MM.1S (cell line): ENCODE results near the gene ITGB5.
"Not testable (repeated sequence)": the region's sequence is repeated elsewhere in the genome, so short reads cannot be mapped to it uniquely, and the experiment has no call there.

ENCODE experiments used
- DNase-seq: peaks from one replicate; pipeline ENCODE4 v3.0.0-alpha.2; 2015
- H2AFZ ChIP-seq: fragments of 300-600 bp; sonication (generic); 2 replicates; pipeline ENCODE4 v1.6.0; 2016; ENCODE audit warnings: antibody characterized with exemption, low read length
- H3F3A ChIP-seq: fragments of 300-600 bp; sonication (generic); 2 replicates; pipeline ENCODE4 v1.6.1; 2016; ENCODE audit warnings: mild to moderate bottlenecking, antibody characterized with exemption, low read length, moderate library complexity, mixed read lengths; ENCODE audit not compliant: insufficient read depth
- H3K27ac ChIP-seq: fragments of 300-600 bp; sonication (generic); 2 replicates; pipeline ENCODE4 v1.5.1; 2016; ENCODE audit warnings: mild to moderate bottlenecking, low read length
- H3K27me3 ChIP-seq: fragments of 300-600 bp; sonication (generic); replicated peaks from 2 replicates; pipeline ENCODE4 v1.6.0; 2016; ENCODE audit warnings: low read length; ENCODE audit not compliant: insufficient read depth
- H3K36me3 ChIP-seq: fragments of 300-600 bp; sonication (generic); replicated peaks from 2 replicates; pipeline ENCODE4 v1.6.1; 2016; ENCODE audit warnings: mild to moderate bottlenecking, low read length, mixed read lengths; ENCODE audit not compliant: insufficient read depth
- H3K4me1 ChIP-seq: fragments of 300-600 bp; sonication (generic); 2 replicates; pipeline ENCODE4 v1.6.1; 2016; ENCODE audit warnings: low read length, mixed read lengths
- H3K4me2 ChIP-seq: fragments of 300-600 bp; sonication (generic); 2 replicates; pipeline ENCODE4 v1.6.0; 2016; ENCODE audit warnings: low read depth, low read length
- H3K4me3 ChIP-seq: fragments of 300-600 bp; sonication (generic); 2 replicates; pipeline ENCODE4 v1.5.1; 2016; ENCODE audit warnings: low read length, mixed read lengths
- H3K79me2 ChIP-seq: fragments of 300-600 bp; sonication (generic); 2 replicates; pipeline ENCODE4 v1.6.1; 2016; ENCODE audit warnings: mixed run types, low read length, mixed read lengths
- H3K9ac ChIP-seq: fragments of 300-600 bp; sonication (generic); 2 replicates; pipeline ENCODE4 v1.6.1; 2016; ENCODE audit warnings: low read length, mixed read lengths
- H3K9me2 ChIP-seq: fragments of 300-600 bp; sonication (generic); replicated peaks from 2 replicates; pipeline ENCODE4 v1.6.1; 2016; ENCODE audit warnings: mild to moderate bottlenecking, low read length, mixed read lengths; ENCODE audit not compliant: insufficient read depth
- H3K9me3 ChIP-seq: fragments of 300-600 bp; sonication (generic); replicated peaks from 2 replicates; pipeline ENCODE4 v1.6.1; 2016; ENCODE audit warnings: mild to moderate bottlenecking, low read length, mixed read lengths; ENCODE audit not compliant: insufficient read depth
- H4K20me1 ChIP-seq: fragments of 300-600 bp; sonication (generic); 2 replicates; pipeline ENCODE4 v1.6.1; 2016; ENCODE audit warnings: mild to moderate bottlenecking, low read length, moderate library complexity, mixed read lengths; ENCODE audit not compliant: insufficient read depth
- CTCF ChIP-seq: fragments of 300-600 bp; sonication (generic); IDR thresholded peaks from 2 replicates; pipeline ENCODE4 v1.5.1; 2016; ENCODE audit warnings: antibody characterized with exemption, low read length, mixed read lengths
- EZH2 ChIP-seq: fragments of 300-600 bp; sonication (generic); optimal IDR thresholded peaks from 2 replicates; pipeline ENCODE3; 2017; ENCODE audit warnings: low read depth, mild to moderate bottlenecking, antibody characterized with exemption, low read length, mixed read lengths
- EZH2phosphoT487 ChIP-seq: fragments of 300-600 bp; sonication (generic); IDR thresholded peaks from 2 replicates; pipeline ENCODE4 v1.6.1; 2018; ENCODE audit warnings: antibody characterized with exemption, low read length

Gene ITGB5

GRCh38 chr3:124785973-124786372 is 101.2 kb downstream of the ITGB5 start:
- H3K4me3 ChIP-seq = no peak overlapping the region
- no peaks in the 10 kb centered on the region for H3K9me3 ChIP-seq
- H3F3A ChIP-seq = peaks cover 46% of the 10 kb centered on the region
- no peaks in the 10 kb centered on the region for H4K20me1 ChIP-seq
- no peak for TF ChIP-seq CTCF
- TF ChIP-seq EZH2phosphoT487 = no peak
- TF ChIP-seq EZH2 = no peak
- H3K79me2 ChIP-seq = peaks cover 4% of the 10 kb centered on the region
- DNase-seq = no peak
- H3K4me2 ChIP-seq = no peak overlapping the region
- H3K9ac ChIP-seq = no peak overlapping the region
- no peaks in the 10 kb centered on the region for H3K9me2 ChIP-seq
- no peaks in the 10 kb centered on the region for H3K27me3 ChIP-seq
- no peaks in the 10 kb centered on the region for H3K36me3 ChIP-seq
- peaks cover 78% of the 10 kb centered on the region for H3K4me1 ChIP-seq
- H3K27ac ChIP-seq = peak overlapping the region; percentile 97; the same call in 1 of the 2 replicates
- H2AFZ ChIP-seq = no peak overlapping the region

GRCh38 chr3:124784686-124785382 is 102.3 kb downstream of the ITGB5 start:
- no peaks in the 10 kb centered on the region for H3K36me3 ChIP-seq
- no peak overlapping the region for H3K4me3 ChIP-seq
- no peaks in the 10 kb centered on the region for H4K20me1 ChIP-seq
- H3K9ac ChIP-seq = peak overlapping the region; percentile 72
- H3K27ac ChIP-seq = peak overlapping the region; percentile 97
- H3K27me3 ChIP-seq = no peaks in the 10 kb centered on the region
- TF ChIP-seq CTCF (no peak), EZH2phosphoT487 (no peak), EZH2 (no peak)
- peak overlapping the region; percentile 52 for H3K4me2 ChIP-seq
- peaks cover 43% of the 10 kb centered on the region for H3F3A ChIP-seq
- DNase-seq = peak; percentile 97
- H3K9me3 ChIP-seq = no peaks in the 10 kb centered on the region
- peaks cover 77% of the 10 kb centered on the region for H3K4me1 ChIP-seq
- no peaks in the 10 kb centered on the region for H3K9me2 ChIP-seq
- H3K79me2 ChIP-seq = peaks cover 4% of the 10 kb centered on the region
- H2AFZ ChIP-seq = no peak overlapping the region

- Histone ChIP-seq H3K36me3 (no peaks in the 10 kb centered on the region), H3K27ac (peak overlapping the region; percentile 97), H3K9me2 (no peaks in the 10 kb centered on the region), H3K4me2 (peak overlapping the region; percentile 35), H3K9me3 (no peaks in the 10 kb centered on the region), H3K4me1 (peaks cover 73% of the 10 kb centered on the region), H4K20me1 (no peaks in the 10 kb centered on the region), H3K79me2 (peaks cover 4% of the 10 kb centered on the region), H3F3A (peaks cover 43% of the 10 kb centered on the region), H3K9ac (peak overlapping the region; percentile 61; the same call in 1 of the 2 replicates), H3K4me3 (no peak overlapping the region), H2AFZ (no peak overlapping the region), H3K27me3 (no peaks in the 10 kb centered on the region)
- no peak for TF ChIP-seq EZH2
- no peak for TF ChIP-seq EZH2phosphoT487
- TF ChIP-seq CTCF = no peak
- no peak for DNase-seq
These were observed 103.5 kb downstream of the ITGB5 start for GRCh38 chr3:124783696-124784095.

- peaks cover 69% of the 10 kb centered on the region for H3K4me1 ChIP-seq
- H3K4me3 ChIP-seq, DNase-seq, H3K9ac ChIP-seq, H4K20me1 ChIP-seq, H3K79me2 ChIP-seq, H3K4me2 ChIP-seq, H3K27me3 ChIP-seq, H3K9me3 ChIP-seq, H2AFZ ChIP-seq, H3K9me2 ChIP-seq, H3K36me3 ChIP-seq, H3K27ac ChIP-seq: not testable (repeated sequence)
- H3F3A ChIP-seq = peaks cover 38% of the 10 kb centered on the region
These were observed 104.8 kb downstream of the ITGB5 start for GRCh38 chr3:124782377-124782712.
